HG03175 (cell line): Measurements from ENCODE around the gene ATP6V1B1.
"Not testable (repeated sequence)": the region's sequence is repeated elsewhere in the genome, so short reads cannot be mapped to it uniquely, and the experiment has no call there.

ENCODE experiments used
- ATAC-seq: cut with Tn5 transposase; IDR thresholded peaks from one replicate; pipeline ENCODE4 v1.9.1; 2021; ENCODE audit warnings: mild to moderate bottlenecking, moderate library complexity; ENCODE audit not compliant: unreplicated experiment

ATP6V1B1 gene

GRCh38 chr2:70987386-70987785 lies 51.7 kb downstream of the ATP6V1B1 start:
- no peak for ATAC-seq

- no peak for ATAC-seq
Observed at GRCh38 chr2:70988151-70988550, 52.5 kb downstream of the ATP6V1B1 start.

DNA sequence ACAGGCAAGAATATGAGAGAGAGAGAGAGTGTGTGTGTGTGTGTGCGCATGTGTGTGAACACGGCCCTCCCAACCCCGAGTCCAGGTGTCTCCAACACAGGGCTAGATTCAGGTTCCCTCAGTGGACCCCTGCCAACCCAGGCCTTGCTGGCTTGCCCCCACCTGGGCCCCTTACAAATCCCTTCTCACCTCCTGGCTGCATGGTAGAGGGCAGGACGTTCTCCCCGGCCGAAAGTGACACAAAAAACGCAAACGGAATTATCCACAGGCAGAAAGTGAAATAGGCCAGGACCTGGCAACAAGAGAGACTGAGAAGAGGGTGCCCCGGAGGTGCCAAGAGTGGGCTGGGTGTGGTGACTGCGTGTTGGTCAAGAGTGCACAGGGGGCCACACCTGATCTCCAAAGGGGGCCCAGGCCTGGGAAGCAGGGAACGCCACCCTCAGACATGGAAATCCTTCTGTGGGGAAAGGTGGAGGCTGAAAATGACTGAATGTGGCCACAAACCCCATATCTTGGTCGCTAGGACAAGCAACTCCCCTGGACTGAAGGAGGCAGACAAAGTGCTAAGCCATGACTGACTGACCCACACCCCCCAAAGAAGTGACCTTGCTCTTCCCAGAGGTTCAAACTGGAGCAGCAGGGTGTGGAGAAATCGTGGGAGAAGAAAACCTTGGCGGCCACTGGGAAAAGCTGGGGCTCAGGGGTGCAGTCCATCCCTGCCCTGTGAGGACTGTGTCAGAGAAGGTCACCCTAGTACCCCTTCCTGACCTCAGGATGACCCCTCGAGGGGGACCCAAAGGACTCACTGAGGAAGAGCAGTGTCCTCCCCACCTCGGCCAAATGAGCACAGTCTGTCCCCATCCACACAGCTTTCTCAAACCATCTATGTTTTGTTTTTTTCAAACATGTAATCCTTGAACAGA lies 53.3 kb downstream of the ATP6V1B1 start:
- no peak for ATAC-seq

GRCh38 chr2:70990216-70990615 lies 54.5 kb downstream of the ATP6V1B1 start:
- ATAC-seq, result no peak

DNA sequence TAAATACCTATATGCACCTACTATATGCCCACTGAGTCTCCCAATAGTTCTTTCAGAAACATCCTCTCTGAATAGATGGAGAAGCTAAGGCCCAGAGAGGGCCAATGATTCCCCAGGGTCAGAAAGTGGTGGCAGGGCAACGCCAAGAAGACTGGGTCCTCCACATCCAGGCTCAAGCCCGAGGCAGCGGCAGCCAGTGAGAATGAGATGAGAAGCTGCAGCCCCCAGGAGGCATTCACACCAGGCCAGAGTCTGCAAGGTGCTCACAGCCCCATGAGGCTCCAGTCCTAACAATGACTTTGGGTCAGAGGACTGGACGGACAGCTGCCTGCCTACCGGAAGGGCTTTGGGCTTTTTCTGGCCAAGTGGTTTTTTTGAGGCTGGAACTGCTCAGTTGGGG lies 55.4 kb downstream of the ATP6V1B1 start:
- no peak for ATAC-seq

GRCh38 chr2:70991742-70992141 lies 56.0 kb downstream of the ATP6V1B1 start:
- no peak for ATAC-seq

DNA sequence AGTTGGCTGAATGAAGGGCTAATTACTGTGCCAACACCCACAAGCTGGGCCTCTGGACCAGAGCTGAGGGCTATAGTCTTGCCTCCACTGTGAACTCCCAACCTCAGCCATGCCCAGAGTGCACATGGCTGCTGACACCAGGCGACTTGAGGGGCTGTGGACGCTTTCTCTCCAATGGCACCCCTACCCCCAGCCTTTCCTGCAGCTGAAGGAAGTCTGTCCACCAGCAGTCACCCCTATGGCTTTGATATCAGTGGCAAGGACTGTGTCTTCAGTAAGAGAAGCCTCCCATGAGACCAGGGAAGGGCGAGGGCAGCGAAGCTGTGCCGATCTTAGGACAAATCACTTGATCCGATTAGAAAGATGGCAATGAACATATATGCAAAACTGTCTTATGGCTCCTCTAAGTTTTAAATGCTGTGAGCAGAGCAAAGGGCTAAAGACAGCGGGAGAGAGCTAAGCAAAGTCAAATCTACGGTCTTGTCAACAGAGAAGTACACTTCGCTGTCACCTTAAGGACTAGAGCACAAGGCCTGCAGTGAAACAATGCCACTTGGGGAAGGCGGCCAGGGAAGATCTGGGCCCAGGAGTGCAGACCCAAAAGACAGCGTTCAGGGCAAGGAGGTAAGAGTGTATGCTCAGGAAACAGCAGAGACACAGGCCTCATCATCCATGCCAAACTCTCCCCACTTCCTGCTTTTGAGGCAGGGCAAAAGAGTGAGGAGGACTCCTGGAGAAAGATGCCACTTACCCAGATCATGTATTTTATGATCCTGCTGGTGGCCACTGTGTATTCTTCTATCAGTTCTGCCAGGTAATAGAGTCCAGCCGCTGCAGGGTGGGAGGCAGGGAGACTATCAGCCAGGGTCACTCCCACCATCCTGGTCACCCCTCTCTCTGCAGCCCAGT lies 57.5 kb downstream of the ATP6V1B1 start:
- ATAC-seq, result no peak

- peak; percentile 24 for ATAC-seq
Observed at GRCh38 chr2:70994009-70994698, 58.5 kb downstream of the ATP6V1B1 start.

DNA sequence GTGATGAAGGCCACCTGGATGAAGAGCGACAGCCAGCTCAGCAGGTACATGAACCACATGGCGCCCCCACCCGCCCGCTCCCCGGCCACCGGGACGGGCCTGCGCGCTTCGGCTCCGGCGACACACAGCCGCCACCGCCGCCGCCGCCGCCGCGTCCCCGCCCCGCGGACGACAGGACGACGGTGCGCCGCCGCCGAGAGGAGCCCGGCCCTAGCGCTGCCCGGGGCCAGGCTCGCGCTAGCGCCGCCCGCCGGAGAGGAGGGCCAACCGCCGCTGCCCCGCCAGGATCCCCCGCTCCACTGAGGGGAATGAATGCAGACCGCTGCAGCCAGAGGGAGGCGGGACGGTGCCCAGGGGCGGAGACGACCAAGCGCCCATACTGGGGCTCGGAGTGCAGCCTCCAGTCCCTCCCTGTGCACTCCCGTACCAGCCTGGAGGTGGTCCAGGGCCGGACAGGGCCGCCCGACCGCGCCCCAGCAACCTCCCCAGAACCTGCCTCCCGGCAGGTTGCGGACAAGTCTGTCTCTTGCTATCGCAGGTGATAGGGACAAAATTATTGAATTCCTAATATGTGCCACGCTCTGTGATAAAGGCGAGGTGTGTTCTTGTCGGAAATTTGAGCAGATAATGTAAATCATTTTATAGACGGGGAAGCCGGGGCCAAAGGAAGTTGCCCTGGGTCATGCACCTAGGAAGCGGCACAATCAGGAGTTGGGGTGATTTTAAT lies 59.2 kb downstream of the ATP6V1B1 start, which contains the start of gene TEX261:
Gene TEX261, minus strand, starts transcription at position 175 of the 727 bp plus-strand sequence. Its CDS starts 116 bp downstream, at position 59.
- ATAC-seq, result peak; percentile 97

- ATAC-seq, result peak; percentile 43
Observed at GRCh38 chr2:70995426-70995729, 59.7 kb downstream of the ATP6V1B1 start.

GRCh38 chr2:70998885-70999284 lies 63.2 kb downstream of the ATP6V1B1 start:
- not testable (repeated sequence) for ATAC-seq

- ATAC-seq, result no peak
Observed at GRCh38 chr2:70999362-70999761, 63.7 kb downstream of the ATP6V1B1 start.

DNA sequence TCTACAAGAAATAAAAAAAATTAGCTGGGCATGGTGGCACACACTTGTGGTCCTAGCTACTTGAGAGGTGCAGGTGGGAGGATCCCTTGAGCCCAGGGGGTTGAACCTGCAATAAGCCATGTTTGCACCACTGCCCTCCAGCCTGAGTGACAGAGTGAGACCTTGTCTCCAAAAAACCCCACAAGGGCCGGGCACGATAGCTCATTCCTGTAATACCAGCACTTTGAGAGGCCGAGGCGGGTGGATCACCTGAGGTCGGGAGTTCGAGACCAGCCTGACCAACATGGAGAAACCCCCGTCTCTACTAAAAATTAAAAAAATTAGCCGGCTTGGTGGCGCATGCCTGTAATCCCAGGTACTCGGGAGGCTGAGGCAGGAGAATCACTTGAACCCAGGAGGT lies 64.2 kb downstream of the ATP6V1B1 start:
- ATAC-seq, result not testable (repeated sequence)

DNA sequence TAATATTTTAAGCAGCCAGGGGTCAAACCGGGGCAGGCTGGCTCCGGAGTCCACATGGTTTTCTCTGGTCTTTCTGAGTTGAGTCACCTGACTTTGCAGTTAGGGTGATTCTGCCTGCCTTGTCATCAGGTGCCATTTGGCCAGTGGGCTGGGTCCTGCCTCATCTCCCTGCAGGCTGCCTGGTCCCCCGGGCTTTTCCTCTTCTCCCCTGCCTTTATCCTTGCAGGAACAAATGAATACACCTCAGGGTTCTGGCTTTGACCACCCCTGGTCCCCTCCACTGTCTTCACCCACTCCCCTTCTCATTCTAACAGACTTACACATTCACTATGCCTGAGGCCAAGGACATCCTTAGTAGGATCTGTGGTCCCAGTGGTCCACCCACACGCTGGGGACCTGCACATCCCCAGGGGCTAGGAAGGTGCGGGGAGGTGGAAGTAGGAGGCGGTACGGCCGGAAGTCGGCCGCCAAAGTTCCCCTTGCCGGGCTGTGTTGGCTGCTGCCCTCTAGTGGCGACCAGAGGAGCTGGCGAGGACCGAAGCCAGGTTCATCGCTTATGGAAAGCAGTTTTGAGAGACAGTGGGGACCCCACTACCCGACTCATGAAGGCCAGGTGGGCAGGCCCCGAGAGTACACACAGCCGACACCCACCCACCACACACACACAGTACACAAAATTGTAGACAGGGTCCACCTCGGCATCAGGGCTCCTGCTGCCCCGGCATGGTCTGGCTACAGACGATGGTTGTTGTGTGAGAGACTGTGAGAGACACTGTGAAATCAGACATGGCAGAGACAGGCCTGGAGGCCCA lies 65.3 kb downstream of the ATP6V1B1 start:
- peak; percentile 95 for ATAC-seq

DNA sequence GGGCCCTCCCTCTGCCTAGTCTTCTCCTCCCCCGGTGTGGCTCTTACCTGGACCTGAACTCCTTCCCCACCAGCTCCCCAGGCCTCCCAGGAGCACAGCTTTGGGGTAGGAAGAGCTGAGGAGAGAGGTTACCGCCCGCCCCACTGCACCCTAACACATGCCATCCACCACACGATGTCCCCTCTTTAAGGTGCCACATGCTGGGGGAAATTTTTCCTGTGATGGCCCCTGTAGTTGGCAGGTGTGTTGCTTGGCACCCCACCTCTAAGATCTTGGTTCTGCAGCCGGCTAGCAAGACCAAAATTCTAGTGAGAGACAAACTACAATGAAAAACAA lies 65.9 kb downstream of the ATP6V1B1 start:
- no peak for ATAC-seq

DNA sequence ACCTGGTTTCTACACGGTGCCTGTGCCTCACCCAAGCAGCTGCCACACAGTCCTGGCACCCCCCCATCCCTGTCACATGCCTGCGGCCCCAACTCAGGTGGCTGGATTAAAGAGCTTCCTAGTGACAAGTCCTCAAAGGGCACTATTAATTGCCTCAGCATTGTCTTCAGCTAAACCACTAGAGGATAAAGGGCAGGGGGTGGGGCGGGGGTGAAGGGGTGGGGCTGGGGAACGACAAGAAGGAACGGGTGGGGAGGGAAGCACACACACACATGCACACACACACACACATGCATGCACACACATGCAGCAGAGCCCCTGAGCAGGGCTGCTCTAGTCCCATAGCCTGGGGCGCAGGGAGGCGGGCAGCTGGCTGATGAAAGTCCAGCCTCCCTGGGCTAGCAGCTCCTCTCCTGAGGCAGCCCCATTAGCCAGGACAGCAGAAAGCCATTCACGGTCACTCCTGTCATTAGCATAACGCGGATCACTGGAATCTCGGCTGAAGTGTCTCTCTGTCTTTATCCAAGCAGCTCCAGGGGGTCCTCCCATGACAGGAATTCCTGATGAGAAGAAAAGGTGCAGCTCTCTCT lies 66.4 kb downstream of the ATP6V1B1 start:
- ATAC-seq, result no peak

DNA sequence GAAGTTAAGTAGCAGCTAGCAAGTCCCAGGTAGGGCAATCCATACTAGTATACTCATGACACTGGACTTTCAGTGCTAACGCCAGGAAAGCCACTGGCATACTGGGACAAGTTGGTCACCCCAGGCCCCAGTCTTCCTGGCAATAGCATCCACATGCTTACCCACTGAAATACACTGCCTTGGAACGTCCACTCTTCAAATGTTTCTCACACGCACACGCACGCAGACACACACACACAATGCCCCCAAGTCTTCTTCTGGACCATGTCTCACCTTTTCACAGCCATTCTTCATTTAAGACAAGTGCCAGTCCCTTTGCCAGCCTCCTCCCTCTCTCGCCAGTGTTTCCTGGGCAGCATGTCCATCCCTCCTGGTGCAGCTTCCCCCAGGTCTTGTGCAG lies 67.7 kb downstream of the ATP6V1B1 start:
- no peak for ATAC-seq

DNA sequence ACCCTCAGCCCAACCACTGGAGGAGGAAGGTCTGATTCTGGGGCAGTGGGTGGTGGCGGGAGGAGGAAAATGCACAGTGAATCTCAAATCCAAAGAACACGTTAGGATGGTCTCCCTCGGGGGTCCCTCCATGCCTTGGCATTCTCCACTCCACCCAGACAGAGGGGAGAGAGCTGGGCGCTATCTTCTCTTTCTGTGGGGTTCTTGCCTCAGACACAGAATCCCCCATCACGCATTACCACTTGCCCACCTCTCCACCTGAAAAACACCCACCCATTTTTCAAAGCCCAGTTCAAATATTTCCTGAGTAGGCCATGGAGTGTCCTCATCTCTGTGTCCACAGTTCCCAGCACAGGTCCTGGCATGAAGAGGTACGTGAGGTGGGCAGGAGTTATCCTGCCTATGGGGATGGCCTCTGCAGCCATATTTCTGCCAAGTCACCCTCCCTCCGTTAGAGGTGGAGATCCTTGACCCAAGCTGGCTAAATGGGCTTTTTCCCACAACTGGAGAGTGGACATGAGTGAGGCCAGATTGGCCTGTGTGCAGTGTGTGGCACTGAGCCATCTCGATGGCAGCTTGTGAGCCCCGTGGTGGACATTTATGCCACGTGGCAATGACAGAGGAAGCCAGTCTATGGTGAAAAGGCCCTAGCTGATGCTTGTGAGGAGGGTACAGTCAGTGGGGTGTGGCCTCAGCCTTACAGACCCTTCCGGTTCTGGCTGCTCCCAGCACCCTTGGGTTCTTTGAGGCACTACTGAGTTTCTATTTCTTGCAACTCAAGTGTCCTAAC lies 68.5 kb downstream of the ATP6V1B1 start:
- ATAC-seq, result no peak

DNA sequence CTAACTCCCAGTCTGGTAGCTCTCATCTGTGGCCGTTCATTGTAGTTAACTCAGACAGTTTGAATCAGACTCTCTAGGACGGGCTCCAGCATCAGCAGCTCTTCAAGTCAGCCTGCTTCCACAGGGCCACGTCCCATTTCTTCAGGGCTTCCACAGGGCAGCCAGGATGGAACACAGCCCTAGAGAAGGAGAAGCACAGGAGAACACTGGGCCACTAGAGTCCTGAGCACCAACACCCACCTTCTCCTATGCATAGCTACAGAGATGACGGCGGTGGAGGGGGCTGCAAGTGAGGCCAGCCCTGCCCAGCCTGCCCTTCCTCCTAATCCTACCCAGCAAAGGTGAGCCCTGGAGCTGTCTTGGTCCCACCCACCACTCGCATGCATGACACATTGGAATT lies 69.2 kb downstream of the ATP6V1B1 start:
- ATAC-seq, result no peak
